ENCODE data around the gene ENTPD8. TPM values are rescaled to one million over a fixed set of nuclear protein-coding genes. Genes with fewer than 3 reads are reported as not detected.
A peak's percentile ranks its signal among the peaks of the same experiment; 100 is the strongest.
"Not testable (repeated sequence)": the region's sequence is repeated elsewhere in the genome, so short reads cannot be mapped to it uniquely, and the experiment has no call there.

The ENTPD8 gene
- total RNA-seq, 2 experiments from 2014 or later, result not detected

DNA sequence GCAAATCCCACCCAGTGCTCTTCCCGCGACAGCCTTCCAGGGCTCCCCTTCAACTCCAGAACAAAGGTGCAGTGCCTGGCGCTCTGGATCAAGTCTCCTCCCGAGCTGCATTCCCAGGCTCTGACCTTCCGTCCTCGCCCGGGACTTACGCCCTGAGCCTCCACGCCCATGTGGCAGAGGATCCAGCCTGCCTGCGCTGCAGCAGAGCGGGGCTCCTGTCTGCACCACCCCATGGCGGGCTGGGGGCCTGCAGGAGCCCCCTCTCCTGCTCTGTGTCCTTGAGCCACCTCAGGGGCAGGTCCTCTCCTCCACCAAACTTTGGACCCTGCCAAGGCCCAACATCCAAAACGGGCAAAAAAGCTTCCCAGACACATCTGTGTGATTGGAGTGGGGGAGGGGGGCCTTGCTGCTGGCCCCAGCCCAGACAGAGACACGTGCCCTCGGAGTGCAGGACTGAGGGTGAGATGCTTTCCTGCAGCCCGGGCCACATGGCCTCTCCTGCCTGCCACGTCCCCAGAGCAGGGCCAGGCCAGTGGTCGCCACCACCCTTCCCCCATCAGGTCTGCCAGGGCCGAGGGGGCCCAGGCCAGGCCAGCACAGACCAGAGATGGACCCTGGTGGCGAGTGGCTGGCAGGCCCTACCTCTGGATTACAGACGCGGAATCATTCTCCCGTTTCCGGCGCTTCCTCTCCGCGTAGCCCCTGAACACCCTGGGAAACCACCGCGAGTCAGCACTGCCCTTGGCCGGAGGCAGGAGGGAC is 13.6 kb upstream of the ENTPD8 start:
- ATAC-seq (no peak), DNase-seq (no peak)
- peaks cover 27% of the 10 kb centered on the region for H3K4me1 Mint-ChIP-seq (ENCODE audit: low read depth)
- H3K27ac Mint-ChIP-seq, result no peak overlapping the region
- no peaks in the 10 kb centered on the region for H3K9me3 Mint-ChIP-seq (ENCODE audit: insufficient read depth)
- H3K27me3 Mint-ChIP-seq (ENCODE audit: low read depth), result no peaks in the 10 kb centered on the region
- H3K36me3 Mint-ChIP-seq (ENCODE audit: low read depth), result peaks cover 34% of the 10 kb centered on the region
- POLR2A ChIA-PET, result no interaction called here
- no peak overlapping the region for H3K4me3 Mint-ChIP-seq
- CTCF ChIA-PET, result no interaction called here

DNA sequence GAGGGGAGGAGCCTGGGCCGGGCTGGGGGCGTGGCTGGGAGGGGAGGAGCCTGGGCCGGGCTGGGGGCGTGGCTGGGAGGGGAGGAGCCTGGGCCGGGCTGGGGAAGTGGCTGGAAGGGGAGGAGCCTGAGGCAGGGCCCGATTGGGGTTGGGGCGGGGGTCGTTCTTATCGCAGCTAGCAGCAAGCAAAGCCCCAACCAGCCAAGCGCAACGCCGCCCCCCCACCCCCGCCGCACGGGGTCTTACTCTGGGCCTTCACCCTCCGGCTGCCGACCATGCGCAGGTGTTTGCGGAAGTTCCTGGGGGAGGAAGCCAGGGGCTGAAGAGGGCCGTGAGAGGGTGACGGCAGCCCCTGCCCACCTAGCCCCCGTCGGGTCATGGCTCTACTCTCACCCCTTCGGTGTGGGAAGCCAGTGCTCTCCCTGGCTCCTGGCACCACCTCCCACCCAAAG is 13.0 kb upstream of the ENTPD8 start:
- H3K27ac Mint-ChIP-seq, result no peak overlapping the region
- peaks cover 26% of the 10 kb centered on the region for H3K4me1 Mint-ChIP-seq (ENCODE audit: low read depth)
- ChIA-PET CTCF (no interaction called here), POLR2A (no interaction called here)
- no peak for DNase-seq
- H3K4me3 Mint-ChIP-seq, result no peak overlapping the region
- ATAC-seq, result no peak
- peaks cover 38% of the 10 kb centered on the region for H3K36me3 Mint-ChIP-seq (ENCODE audit: low read depth)
- no peaks in the 10 kb centered on the region for H3K27me3 Mint-ChIP-seq (ENCODE audit: low read depth)
- H3K9me3 Mint-ChIP-seq (ENCODE audit: insufficient read depth), result no peaks in the 10 kb centered on the region

DNA sequence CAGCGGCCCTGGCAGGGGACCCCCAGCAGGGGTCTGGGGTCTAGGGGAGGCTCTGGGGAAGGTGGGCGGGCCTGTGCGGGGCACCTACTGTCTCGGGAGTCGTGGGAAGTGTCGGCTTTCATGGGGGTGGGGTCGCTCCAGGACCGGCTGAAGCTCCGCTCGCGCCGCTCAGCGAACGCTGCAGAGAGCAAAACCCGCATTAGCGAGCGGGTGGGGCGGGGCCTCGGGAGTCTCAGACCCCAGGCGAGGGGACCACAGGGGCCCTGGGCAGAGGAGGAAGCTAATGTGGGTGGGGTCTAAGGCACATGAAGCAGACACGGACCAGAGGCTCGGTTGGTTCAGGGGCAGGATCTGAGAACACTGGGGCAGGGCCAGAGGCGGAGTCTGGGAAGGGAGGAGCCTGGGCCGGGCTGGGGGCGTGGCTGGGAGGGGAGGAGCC is 12.5 kb upstream of the ENTPD8 start:
- H3K4me1 Mint-ChIP-seq (ENCODE audit: low read depth), result peaks cover 30% of the 10 kb centered on the region
- peak; percentile 31 for ATAC-seq
- H3K27ac Mint-ChIP-seq, result no peak overlapping the region
- DNase-seq, result peak; percentile 54
- POLR2A ChIA-PET, result no interaction called here
- peaks cover 42% of the 10 kb centered on the region for H3K36me3 Mint-ChIP-seq (ENCODE audit: low read depth)
- H3K9me3 Mint-ChIP-seq (ENCODE audit: insufficient read depth), result no peaks in the 10 kb centered on the region
- H3K4me3 Mint-ChIP-seq, result no peak overlapping the region
- CTCF ChIA-PET, result interaction anchor here (1.3 kb wide), 1 partner anchor 31 kb away, joined by 4 read pairs; the partner anchor contains the start of genes EXD3 and NOXA1
- H3K27me3 Mint-ChIP-seq (ENCODE audit: low read depth), result no peaks in the 10 kb centered on the region

DNA sequence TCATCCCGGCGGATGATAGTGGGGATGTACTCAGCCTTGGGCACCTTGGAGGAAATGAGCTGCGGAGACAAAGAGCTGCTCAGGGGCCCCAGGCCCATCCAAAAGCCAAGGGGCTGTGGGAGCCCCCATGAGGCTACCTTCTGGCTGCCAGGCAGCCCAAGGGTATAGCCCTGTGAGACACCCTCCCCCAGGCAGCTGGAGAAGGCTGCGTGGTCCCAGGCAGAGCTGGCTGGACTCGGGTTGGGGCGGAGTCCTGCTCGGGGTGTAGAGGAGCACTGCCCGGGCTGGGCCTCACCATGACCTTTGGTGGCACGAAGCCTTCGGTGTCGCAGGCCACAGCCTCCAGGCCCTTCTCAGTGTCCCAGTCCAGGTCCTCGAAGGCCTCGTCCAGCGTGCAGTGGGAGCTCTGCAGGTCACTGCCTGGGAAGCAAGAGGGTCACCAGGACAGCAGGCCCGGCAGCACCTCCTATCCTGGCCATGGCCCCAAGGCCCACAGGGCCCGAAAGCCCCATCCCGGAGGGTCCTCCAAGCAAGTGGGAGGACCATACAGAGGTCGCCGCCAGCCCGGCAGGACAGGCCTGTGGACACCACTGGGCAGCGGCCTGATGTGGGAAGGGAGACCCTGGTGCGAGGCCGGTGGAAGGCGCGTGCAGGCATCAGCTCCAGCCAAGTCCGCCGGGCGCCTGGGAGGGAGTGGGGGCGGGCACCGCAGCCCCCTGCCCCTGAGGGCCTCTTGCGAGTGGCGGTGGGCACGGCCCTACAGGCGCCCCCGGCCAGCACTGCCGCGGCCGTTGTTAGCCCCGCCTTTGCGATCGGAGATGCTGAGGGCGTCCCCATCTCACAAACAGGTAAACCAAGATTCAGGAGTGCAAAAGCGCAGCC is 11.8 kb upstream of the ENTPD8 start:
- H3K4me3 Mint-ChIP-seq, result no peak overlapping the region
- H3K36me3 Mint-ChIP-seq (ENCODE audit: low read depth), result peaks cover 44% of the 10 kb centered on the region
- peak overlapping the region; percentile 79 for H3K27ac Mint-ChIP-seq
- H3K4me1 Mint-ChIP-seq (ENCODE audit: low read depth), result peaks cover 32% of the 10 kb centered on the region
- no peaks in the 10 kb centered on the region for H3K27me3 Mint-ChIP-seq (ENCODE audit: low read depth)
- no peak for ATAC-seq
- POLR2A ChIA-PET, result no interaction called here
- CTCF ChIA-PET, result interaction anchor here (1.3 kb wide), 1 partner anchor 30 kb away, joined by 4 read pairs; the partner anchor contains the start of genes EXD3 and NOXA1
- no peak for DNase-seq
- H3K9me3 Mint-ChIP-seq (ENCODE audit: insufficient read depth), result no peaks in the 10 kb centered on the region

DNA sequence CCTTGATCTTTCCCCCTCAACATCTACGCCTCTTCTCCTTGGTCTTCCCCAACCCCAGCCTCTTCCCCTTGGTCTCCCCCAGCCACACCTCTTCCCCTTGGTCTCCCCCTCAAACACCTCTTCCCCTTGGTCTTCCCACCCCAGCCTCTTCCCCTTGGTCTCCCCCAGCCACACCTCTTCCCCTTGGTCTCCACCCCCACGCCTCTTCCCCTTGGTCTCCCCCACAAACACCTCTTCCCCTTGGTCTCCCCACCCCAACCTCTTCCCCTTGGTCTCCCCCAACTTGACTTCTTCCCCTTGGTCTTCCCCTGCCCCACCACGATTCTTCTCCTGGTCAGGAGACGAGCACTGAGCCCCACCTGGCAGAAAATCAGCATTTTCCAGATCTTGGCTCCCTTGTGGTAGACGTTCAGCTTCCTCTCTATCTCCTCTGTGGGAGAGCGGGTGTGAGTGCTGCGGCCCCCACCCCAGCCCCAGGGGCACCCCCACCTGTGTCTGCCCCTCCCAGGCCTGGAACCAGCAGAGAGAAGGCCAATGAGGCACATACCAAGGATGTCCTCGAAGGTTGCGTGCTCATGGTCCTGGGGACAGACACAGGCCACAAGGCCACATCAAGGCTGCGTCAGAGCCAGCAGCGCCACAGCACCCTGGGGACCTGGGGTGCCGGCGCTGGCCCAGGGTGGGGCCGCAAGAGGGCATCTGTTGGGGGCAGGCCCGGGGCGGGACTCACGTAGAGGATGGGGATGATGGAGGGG is 11.0 kb upstream of the ENTPD8 start:
- Mint-ChIP-seq H3K36me3 (ENCODE audit: low read depth) (peaks cover 49% of the 10 kb centered on the region), H3K9me3 (ENCODE audit: insufficient read depth) (no peaks in the 10 kb centered on the region), H3K4me1 (ENCODE audit: low read depth) (peaks cover 33% of the 10 kb centered on the region), H3K4me3 (no peak overlapping the region), H3K27me3 (ENCODE audit: low read depth) (no peaks in the 10 kb centered on the region), H3K27ac (peak overlapping the region; percentile 79)
- peak; percentile 40 for DNase-seq
- ChIA-PET POLR2A (no interaction called here), CTCF (interaction anchor here (1.3 kb wide), 1 partner anchor 29 kb away, joined by 4 read pairs; the partner anchor contains the start of genes EXD3 and NOXA1)
- ATAC-seq, result no peak

DNA sequence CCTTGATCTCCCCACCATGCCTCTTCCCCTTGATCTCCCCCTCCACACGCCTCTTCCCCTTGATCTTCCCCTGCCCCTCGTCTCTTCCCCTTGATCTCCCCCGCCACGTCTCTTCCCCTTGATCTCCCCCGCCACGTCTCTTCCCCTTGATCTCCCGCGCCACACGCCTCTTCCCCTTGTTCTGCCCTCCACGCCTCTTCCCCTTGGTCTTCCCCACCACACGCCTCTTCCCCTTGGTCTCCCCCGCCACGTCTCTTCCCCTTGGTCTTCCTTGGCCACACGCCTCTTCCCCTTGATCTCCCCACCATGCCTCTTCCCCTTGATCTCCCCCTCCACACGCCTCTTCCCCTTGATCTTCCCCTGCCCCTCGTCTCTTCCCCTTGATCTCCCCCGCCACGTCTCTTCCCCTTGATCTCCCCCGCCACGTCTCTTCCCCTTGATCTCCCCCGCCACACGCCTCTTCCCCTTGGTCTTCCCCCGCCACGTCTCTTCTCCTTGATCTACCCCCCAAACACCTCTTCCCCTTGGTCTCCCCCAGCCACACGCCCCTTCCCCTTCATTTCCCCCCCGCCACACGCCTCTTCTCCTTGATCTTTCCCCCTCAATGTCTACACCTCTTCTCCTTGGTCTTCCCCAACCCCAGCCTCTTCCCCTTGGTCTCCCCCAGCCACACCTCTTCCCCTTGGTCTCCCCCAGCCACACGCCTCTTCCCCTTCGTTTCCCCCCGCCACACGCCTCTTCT is 10.3 kb upstream of the ENTPD8 start:
- H3K4me3 Mint-ChIP-seq; POLR2A ChIA-PET; H3K9me3 Mint-ChIP-seq (ENCODE audit: insufficient read depth); DNase-seq; H3K27me3 Mint-ChIP-seq (ENCODE audit: low read depth); CTCF ChIA-PET; ATAC-seq: not testable (repeated sequence)
- Mint-ChIP-seq H3K4me1 (ENCODE audit: low read depth) (peaks cover 32% of the 10 kb centered on the region), H3K36me3 (ENCODE audit: low read depth) (peaks cover 45% of the 10 kb centered on the region), H3K27ac (peak overlapping the region; percentile 79)

DNA sequence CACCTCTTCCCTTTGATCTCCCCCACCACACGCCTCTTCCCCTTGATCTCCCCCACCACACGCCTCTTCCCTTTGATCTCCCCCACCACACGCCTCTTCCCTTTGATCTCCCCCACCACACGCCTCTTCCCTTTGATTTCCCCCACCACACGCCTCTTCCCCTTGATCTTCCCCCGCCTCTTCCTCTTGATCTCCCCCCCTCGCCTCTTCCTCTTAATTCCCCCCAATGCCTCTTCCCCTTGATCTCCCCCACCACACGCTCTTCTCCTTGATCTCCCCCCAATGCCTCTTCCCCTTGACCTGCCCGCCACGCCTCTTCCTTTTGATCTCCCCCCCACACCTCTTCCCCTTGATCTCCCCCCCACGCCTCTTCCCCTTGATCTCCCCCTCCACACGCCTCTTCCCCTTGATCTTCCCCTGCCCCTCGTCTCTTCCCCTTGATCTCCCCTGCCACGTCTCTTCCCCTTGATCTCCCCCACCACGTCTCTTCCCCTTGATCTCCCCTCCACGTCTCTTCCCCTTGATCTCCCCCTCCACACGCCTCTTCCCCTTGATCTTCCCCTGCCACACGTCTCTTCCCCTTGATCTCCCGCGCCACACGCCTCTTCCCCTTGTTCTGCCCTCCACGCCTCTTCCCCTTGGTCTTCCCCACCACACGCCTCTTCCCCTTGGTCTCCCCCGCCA is 9.5 kb upstream of the ENTPD8 start:
- POLR2A ChIA-PET; ATAC-seq; H3K4me3 Mint-ChIP-seq; H3K27me3 Mint-ChIP-seq (ENCODE audit: low read depth); CTCF ChIA-PET; H3K9me3 Mint-ChIP-seq (ENCODE audit: insufficient read depth): not testable (repeated sequence)
- Mint-ChIP-seq H3K27ac (peak overlapping the region; percentile 55), H3K36me3 (ENCODE audit: low read depth) (peaks cover 43% of the 10 kb centered on the region), H3K4me1 (ENCODE audit: low read depth) (peaks cover 32% of the 10 kb centered on the region)
- peak; percentile 56 for DNase-seq

DNA sequence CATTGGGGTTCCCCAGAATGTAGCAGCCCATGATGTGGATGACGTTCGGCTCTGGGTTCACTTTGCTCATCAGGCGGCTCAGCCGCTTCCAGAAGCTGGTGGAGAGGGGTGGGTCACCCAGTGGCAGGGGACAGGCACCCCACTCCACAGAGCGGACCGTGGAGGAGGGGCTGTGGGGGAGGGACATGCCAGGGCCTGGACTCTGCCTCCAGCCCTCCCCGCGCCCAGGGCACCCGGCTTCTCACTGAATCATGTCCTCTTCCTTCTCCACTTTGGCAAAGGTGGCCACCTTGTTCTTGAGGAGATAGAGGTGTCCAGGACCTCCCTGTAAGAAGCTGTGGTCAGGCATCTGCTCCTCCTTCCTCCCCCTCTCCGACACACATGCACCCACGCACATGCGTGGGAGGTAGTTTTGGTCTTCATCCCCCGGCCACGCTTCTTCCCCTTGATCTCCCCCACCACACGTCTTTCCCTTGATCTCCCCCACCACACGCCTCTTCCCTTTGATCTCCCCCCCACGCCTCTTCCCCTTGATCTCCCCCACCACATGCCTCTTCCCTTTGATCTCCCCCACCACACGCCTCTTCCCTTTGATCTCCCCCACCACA is 8.9 kb upstream of the ENTPD8 start:
- POLR2A ChIA-PET, result interaction anchor here (0.8 kb wide), 1 partner anchor 12 kb away, joined by 3 read pairs; no protein-coding TSS in a partner anchor
- peak; percentile 58 for DNase-seq
- CTCF ChIA-PET, result no interaction called here
- Mint-ChIP-seq H3K27ac (peak overlapping the region; percentile 80), H3K9me3 (ENCODE audit: insufficient read depth) (no peaks in the 10 kb centered on the region), H3K4me3 (no peak overlapping the region), H3K27me3 (ENCODE audit: low read depth) (peaks cover 4% of the 10 kb centered on the region), H3K36me3 (ENCODE audit: low read depth) (peaks cover 39% of the 10 kb centered on the region), H3K4me1 (ENCODE audit: low read depth) (peaks cover 38% of the 10 kb centered on the region)
- ATAC-seq, result no peak

DNA sequence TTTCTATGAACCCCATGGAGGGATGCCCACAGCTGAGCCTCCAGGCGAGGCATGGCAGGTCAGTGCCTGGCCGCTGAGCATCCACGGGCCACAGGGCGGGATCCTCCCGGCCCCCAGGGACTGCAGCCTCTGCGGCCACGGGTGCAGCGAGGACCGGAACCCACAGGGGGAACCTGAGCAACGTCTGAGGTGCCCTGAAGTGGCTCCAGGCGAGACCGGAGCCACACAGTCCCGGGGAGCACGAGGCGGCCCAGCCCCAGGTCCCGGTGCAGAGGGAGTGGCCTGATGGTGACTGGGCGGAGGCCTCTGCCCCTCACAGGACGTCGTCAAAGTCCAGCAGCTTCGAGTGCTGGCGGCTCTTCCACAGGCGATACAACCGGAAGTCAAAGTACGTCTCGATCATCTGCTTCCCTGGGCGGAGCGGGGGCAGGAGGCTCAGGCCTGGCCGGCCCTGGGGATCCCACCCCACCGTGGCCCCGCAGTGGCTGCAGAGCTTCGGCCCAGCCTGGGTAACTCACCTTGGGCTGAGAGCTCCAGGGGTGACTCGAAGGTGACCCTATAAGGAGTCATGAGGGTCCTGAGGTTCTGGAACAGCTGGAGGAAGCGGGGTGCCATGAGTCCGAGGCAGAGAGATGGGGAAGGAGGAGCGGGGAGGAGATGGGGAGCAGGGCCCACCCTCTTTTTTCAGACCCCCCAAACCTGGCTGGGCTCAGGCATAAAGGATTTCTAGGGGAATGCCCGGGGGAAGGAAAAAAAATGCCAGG is 8.1 kb upstream of the ENTPD8 start:
- Mint-ChIP-seq H3K9me3 (ENCODE audit: insufficient read depth) (no peaks in the 10 kb centered on the region), H3K27ac (peak overlapping the region; percentile 57), H3K4me1 (ENCODE audit: low read depth) (peaks cover 37% of the 10 kb centered on the region), H3K36me3 (ENCODE audit: low read depth) (peaks cover 31% of the 10 kb centered on the region), H3K27me3 (ENCODE audit: low read depth) (peaks cover 4% of the 10 kb centered on the region), H3K4me3 (no peak overlapping the region)
- ChIA-PET CTCF (no interaction called here), POLR2A (interaction anchor here (0.8 kb wide), 1 partner anchor 12 kb away, joined by 3 read pairs; no protein-coding TSS in a partner anchor)
- DNase-seq, result no peak
- ATAC-seq, result no peak

DNA sequence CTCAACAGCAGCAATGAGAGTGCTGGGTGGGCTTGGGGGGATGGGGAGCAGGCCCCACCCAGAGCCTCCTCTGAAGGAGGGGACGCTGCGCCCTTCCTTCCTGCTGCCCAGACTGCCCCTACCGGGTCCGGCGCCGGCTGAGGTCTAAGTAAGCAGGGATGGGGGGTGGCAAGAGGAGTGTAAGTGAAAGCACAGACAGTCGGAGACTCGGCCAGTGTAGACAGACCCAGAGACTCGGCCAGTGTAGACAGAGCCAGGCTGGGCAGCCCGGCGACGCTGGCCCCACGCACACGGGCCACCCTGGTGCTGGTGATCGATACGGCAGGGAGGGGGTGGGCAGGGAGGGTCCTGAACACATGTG is 7.4 kb upstream of the ENTPD8 start:
- CTCF ChIA-PET, result no interaction called here
- H3K27me3 Mint-ChIP-seq (ENCODE audit: low read depth), result peaks cover 4% of the 10 kb centered on the region

More for the DNA sequence above, 7.4 kb upstream of the ENTPD8 start:
- POLR2A ChIA-PET, result no interaction called here
- DNase-seq, result no peak
- no peak for ATAC-seq
- H3K9me3 Mint-ChIP-seq (ENCODE audit: insufficient read depth), result no peaks in the 10 kb centered on the region
- H3K4me1 Mint-ChIP-seq (ENCODE audit: low read depth), result peaks cover 34% of the 10 kb centered on the region
- peaks cover 28% of the 10 kb centered on the region for H3K36me3 Mint-ChIP-seq (ENCODE audit: low read depth)
- peak overlapping the region; percentile 52 for H3K27ac Mint-ChIP-seq
- no peak overlapping the region for H3K4me3 Mint-ChIP-seq
